NCI-H1417 treated with DMSO at 0.1 percent for 48 hours (cell line): ENCODE results near the gene PRKCH.
A peak's percentile ranks its signal among the peaks of the same experiment; 100 is the strongest.

Source experiments
- DNase-seq: peaks from one replicate; lab custom pipeline; 2025; lab: John Stamatoyannopoulos, UW

The PRKCH gene

GRCh38 chr14:61430066-61430757, 108.8 kb downstream of the PRKCH start:
- no peak for DNase-seq

GRCh38 chr14:61433169-61433568, 111.8 kb downstream of the PRKCH start:
- DNase-seq = no peak

- DNase-seq = no peak
Observed at GRCh38 chr14:61433828-61434227, 112.4 kb downstream of the PRKCH start.

GRCh38 chr14:61434311-61434710, 112.9 kb downstream of the PRKCH start:
- DNase-seq = no peak

- DNase-seq = no peak
Observed at GRCh38 chr14:61435563-61436337, 114.4 kb downstream of the PRKCH start.

GRCh38 chr14:61437381-61437780, 116.0 kb downstream of the PRKCH start:
- DNase-seq = no peak

- DNase-seq = no peak
Observed at GRCh38 chr14:61438036-61438435, 116.7 kb downstream of the PRKCH start.

- DNase-seq = no peak
Observed at GRCh38 chr14:61438497-61438859, 117.1 kb downstream of the PRKCH start.

GRCh38 chr14:61438860-61439765, 117.7 kb downstream of the PRKCH start:
- no peak for DNase-seq

GRCh38 chr14:61439779-61440418, 118.5 kb downstream of the PRKCH start:
- DNase-seq = no peak

- no peak for DNase-seq
Observed at GRCh38 chr14:61443481-61443880, 122.1 kb downstream of the PRKCH start.

- no peak for DNase-seq
Observed at GRCh38 chr14:61444215-61444768, 122.9 kb downstream of the PRKCH start.

- DNase-seq = no peak
Observed at GRCh38 chr14:61451491-61451890, 130.1 kb downstream of the PRKCH start.

- no peak for DNase-seq
Observed at GRCh38 chr14:61451891-61452400, 130.6 kb downstream of the PRKCH start.

- DNase-seq = no peak
Observed at GRCh38 chr14:61452452-61452851, 131.1 kb downstream of the PRKCH start.

GRCh38 chr14:61453103-61453767, 131.9 kb downstream of the PRKCH start:
- DNase-seq = no peak

GRCh38 chr14:61454545-61454944, 133.2 kb downstream of the PRKCH start:
- DNase-seq = no peak

- DNase-seq = no peak
Observed at GRCh38 chr14:61455351-61455750, 134.0 kb downstream of the PRKCH start.

- peak; percentile 21 for DNase-seq
Observed at GRCh38 chr14:61456720-61457119, 135.3 kb downstream of the PRKCH start.

- no peak for DNase-seq
Observed at GRCh38 chr14:61458766-61459165, 137.4 kb downstream of the PRKCH start.

GRCh38 chr14:61459229-61459628, 137.8 kb downstream of the PRKCH start:
- DNase-seq = no peak
